GM23338 (cell line): ENCODE measurements around the gene REXO5.

Experiments
- CREB1 ChIP-seq: fragments of 250-450 bp; sonication (Bioruptor Pico); IDR thresholded peaks from 2 replicates; pipeline ENCODE4 v1.5.0; 2020; ENCODE audit warnings: low read depth, mild to moderate bottlenecking, moderate library complexity
- EZH2 ChIP-seq: fragments of 200-600 bp; sonication (generic); IDR thresholded peaks from one replicate; pipeline ENCODE4 v1.8.0; 2017; ENCODE audit warnings: antibody characterized with exemption, mild to moderate bottlenecking, low read depth; ENCODE audit not compliant: unreplicated experiment
- EZH2phosphoT487 ChIP-seq: fragments of 200-600 bp; sonication (generic); IDR thresholded peaks from one replicate; pipeline ENCODE4 v1.8.1; 2018; ENCODE audit warnings: antibody characterized with exemption; ENCODE audit not compliant: unreplicated experiment
- JUNB ChIP-seq: IDR thresholded peaks from one replicate; pipeline ENCODE4 v1.6.1; 2016; ENCODE audit warnings: antibody characterized with exemption; ENCODE audit not compliant: unreplicated experiment
- POLR2AphosphoS5 ChIP-seq: IDR thresholded peaks from 2 replicates; pipeline ENCODE4 v1.6.1; 2016; ENCODE audit warnings: antibody characterized with exemption, low read depth
- STAT1 ChIP-seq: IDR thresholded peaks from one replicate; pipeline ENCODE4 v1.6.1; 2016; ENCODE audit warnings: antibody characterized with exemption; ENCODE audit not compliant: unreplicated experiment
- ZNF331 ChIP-seq: fragments of 250-450 bp; sonication (Bioruptor Pico); IDR thresholded peaks from 2 replicates; pipeline ENCODE4 v1.5.0; 2020; ENCODE audit warnings: low read depth, mild to moderate bottlenecking, moderate library complexity
- TF ChIP-seq, protein P1 (sequence below), 2 experiments: fragments of 200-600 bp in 1 of 2; sonication (generic) in 1 of 2; conservative IDR thresholded peaks; 2 replicates each; pipeline versions ENCODE4 v1.5.1 to v1.6.1; 2016 to 2017; ENCODE audit warnings: antibody characterized with exemption in 2 of 2, low read depth in 2 of 2, mild to moderate bottlenecking in 2 of 2, moderate library complexity in 1 of 2
- TF ChIP-seq, protein P2 (sequence below): IDR thresholded peaks from one replicate; pipeline ENCODE4 v1.6.1; 2018; ENCODE audit warnings: antibody characterized with exemption; ENCODE audit not compliant: unreplicated experiment
- TF ChIP-seq, protein P3 (sequence below): IDR thresholded peaks from 2 replicates; pipeline ENCODE4 v1.6.1; 2016; ENCODE audit warnings: antibody characterized with exemption

DNA sequence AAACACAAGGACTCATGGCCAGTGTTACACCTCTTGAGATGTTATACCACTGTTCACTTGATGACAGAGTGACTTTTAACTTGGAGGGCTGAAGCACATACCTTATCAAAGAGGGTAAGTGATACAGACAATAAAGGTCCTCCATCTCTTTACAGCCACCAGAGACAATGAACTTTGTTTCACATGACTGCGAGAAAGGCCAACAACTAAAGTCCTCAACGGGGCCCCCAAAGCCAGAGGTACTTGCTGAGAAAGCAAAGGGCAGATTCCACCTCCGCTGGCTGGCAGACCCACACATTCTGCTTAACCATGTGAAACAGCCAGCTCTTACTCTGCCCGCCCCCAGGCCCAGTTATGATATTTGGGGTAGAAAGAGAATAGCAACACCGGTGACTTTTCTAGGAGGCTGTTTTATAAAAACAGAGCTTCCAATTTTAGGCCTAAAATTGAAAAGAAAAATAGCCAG, 72.4 kb downstream of the REXO5 start:
- TF ChIP-seq, protein P1, sequence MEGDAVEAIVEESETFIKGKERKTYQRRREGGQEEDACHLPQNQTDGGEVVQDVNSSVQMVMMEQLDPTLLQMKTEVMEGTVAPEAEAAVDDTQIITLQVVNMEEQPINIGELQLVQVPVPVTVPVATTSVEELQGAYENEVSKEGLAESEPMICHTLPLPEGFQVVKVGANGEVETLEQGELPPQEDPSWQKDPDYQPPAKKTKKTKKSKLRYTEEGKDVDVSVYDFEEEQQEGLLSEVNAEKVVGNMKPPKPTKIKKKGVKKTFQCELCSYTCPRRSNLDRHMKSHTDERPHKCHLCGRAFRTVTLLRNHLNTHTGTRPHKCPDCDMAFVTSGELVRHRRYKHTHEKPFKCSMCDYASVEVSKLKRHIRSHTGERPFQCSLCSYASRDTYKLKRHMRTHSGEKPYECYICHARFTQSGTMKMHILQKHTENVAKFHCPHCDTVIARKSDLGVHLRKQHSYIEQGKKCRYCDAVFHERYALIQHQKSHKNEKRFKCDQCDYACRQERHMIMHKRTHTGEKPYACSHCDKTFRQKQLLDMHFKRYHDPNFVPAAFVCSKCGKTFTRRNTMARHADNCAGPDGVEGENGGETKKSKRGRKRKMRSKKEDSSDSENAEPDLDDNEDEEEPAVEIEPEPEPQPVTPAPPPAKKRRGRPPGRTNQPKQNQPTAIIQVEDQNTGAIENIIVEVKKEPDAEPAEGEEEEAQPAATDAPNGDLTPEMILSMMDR (conservative IDR thresholded peaks at IDR 0.05; ENCODE audit: low read depth in 2 of 2) = no peak
- TF ChIP-seq EZH2 (no peak), POLR2AphosphoS5 (no peak), EZH2phosphoT487 (no peak), JUNB (no peak), CREB1 (CRISPR knock-in tag) (no peak), ZNF331 (CRISPR knock-in tag) (no peak), STAT1 (no peak)
- TF ChIP-seq, protein P2, sequence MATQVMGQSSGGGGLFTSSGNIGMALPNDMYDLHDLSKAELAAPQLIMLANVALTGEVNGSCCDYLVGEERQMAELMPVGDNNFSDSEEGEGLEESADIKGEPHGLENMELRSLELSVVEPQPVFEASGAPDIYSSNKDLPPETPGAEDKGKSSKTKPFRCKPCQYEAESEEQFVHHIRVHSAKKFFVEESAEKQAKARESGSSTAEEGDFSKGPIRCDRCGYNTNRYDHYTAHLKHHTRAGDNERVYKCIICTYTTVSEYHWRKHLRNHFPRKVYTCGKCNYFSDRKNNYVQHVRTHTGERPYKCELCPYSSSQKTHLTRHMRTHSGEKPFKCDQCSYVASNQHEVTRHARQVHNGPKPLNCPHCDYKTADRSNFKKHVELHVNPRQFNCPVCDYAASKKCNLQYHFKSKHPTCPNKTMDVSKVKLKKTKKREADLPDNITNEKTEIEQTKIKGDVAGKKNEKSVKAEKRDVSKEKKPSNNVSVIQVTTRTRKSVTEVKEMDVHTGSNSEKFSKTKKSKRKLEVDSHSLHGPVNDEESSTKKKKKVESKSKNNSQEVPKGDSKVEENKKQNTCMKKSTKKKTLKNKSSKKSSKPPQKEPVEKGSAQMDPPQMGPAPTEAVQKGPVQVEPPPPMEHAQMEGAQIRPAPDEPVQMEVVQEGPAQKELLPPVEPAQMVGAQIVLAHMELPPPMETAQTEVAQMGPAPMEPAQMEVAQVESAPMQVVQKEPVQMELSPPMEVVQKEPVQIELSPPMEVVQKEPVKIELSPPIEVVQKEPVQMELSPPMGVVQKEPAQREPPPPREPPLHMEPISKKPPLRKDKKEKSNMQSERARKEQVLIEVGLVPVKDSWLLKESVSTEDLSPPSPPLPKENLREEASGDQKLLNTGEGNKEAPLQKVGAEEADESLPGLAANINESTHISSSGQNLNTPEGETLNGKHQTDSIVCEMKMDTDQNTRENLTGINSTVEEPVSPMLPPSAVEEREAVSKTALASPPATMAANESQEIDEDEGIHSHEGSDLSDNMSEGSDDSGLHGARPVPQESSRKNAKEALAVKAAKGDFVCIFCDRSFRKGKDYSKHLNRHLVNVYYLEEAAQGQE = no peak
- TF ChIP-seq, protein P3, sequence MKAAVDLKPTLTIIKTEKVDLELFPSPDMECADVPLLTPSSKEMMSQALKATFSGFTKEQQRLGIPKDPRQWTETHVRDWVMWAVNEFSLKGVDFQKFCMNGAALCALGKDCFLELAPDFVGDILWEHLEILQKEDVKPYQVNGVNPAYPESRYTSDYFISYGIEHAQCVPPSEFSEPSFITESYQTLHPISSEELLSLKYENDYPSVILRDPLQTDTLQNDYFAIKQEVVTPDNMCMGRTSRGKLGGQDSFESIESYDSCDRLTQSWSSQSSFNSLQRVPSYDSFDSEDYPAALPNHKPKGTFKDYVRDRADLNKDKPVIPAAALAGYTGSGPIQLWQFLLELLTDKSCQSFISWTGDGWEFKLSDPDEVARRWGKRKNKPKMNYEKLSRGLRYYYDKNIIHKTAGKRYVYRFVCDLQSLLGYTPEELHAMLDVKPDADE = no peak
